Endothelial cell (in vitro differentiated cells): Measurements from ENCODE around the gene NEURL1B. TPM values are rescaled to one million over a fixed set of nuclear protein-coding genes. Genes with fewer than 3 reads are reported as not detected.

ENCODE experiments used
- DNase-seq: peaks from one replicate; pipeline ENCODE4 v3.0.0; 2021; ENCODE audit warnings: low spot score
- H3K27ac Mint-ChIP-seq: one replicate; pipeline ENCODE4 v1.8.0; 2021; ENCODE audit warnings: mixed read lengths, inconsistent platforms; ENCODE audit not compliant: unreplicated experiment
- H3K27me3 Mint-ChIP-seq: one replicate; pipeline ENCODE4 v1.8.0; 2021; ENCODE audit warnings: mild to moderate bottlenecking, moderate library complexity, mixed read lengths, inconsistent platforms; ENCODE audit not compliant: unreplicated experiment
- H3K36me3 Mint-ChIP-seq: one replicate; pipeline ENCODE4 v1.8.0; 2021; ENCODE audit warnings: mild to moderate bottlenecking, low read depth, mixed read lengths, inconsistent platforms; ENCODE audit not compliant: unreplicated experiment
- H3K4me1 Mint-ChIP-seq: one replicate; pipeline ENCODE4 v1.8.0; 2021; ENCODE audit warnings: mild to moderate bottlenecking, mixed read lengths, inconsistent platforms; ENCODE audit not compliant: unreplicated experiment
- H3K4me3 Mint-ChIP-seq: one replicate; pipeline ENCODE4 v1.8.0; 2021; ENCODE audit warnings: mild to moderate bottlenecking, mixed read lengths, inconsistent platforms; ENCODE audit not compliant: unreplicated experiment
- H3K9me3 Mint-ChIP-seq: one replicate; pipeline ENCODE4 v1.8.0; 2021; ENCODE audit warnings: mixed read lengths, inconsistent platforms; ENCODE audit not compliant: unreplicated experiment
- CTCF ChIP-seq: fragments of 200-600 bp; sonication (generic); IDR thresholded peaks from one replicate; pipeline ENCODE4 v1.5.0; 2021; ENCODE audit warnings: antibody characterized with exemption; ENCODE audit not compliant: unreplicated experiment
- total RNA-seq: library from RNA; stranded (reverse); fragmentation: NEBNext Ultra II Directional; extraction: Animal tissue kit (Norgen Biotek cat#: 25700); gene quantifications from one replicate; pipeline ENCODE4 v1.2.1, GENCODE V29; 2021; ENCODE audit not compliant: unreplicated experiment

The NEURL1B gene
- total RNA-seq, 1 donor from 2014 or later = 0.13 TPM

- peaks cover 5% of the 10 kb centered on the region for H3K4me1 Mint-ChIP-seq
- H3K9me3 Mint-ChIP-seq = no peaks in the 10 kb centered on the region
- DNase-seq = no peak
- no peak overlapping the region for H3K4me3 Mint-ChIP-seq
- no peak overlapping the region for H3K27ac Mint-ChIP-seq
- H3K36me3 Mint-ChIP-seq = no peaks in the 10 kb centered on the region
- TF ChIP-seq CTCF = no peak
- peaks cover 23% of the 10 kb centered on the region for H3K27me3 Mint-ChIP-seq
Observed at GRCh38 chr5:172680921-172681320, 39.9 kb downstream of the NEURL1B start.

- H3K27me3 Mint-ChIP-seq = peaks cover 23% of the 10 kb centered on the region
- H3K4me3 Mint-ChIP-seq = no peak overlapping the region
- H3K4me1 Mint-ChIP-seq = peaks cover 5% of the 10 kb centered on the region
- no peaks in the 10 kb centered on the region for H3K9me3 Mint-ChIP-seq
- H3K27ac Mint-ChIP-seq = no peak overlapping the region
- TF ChIP-seq CTCF = no peak
- DNase-seq = no peak
- no peaks in the 10 kb centered on the region for H3K36me3 Mint-ChIP-seq
Observed at GRCh38 chr5:172681421-172681820, 40.4 kb downstream of the NEURL1B start.

- DNase-seq = no peak
- Mint-ChIP-seq H3K36me3 (no peaks in the 10 kb centered on the region), H3K9me3 (no peaks in the 10 kb centered on the region), H3K27ac (no peak overlapping the region), H3K4me1 (peaks cover 10% of the 10 kb centered on the region), H3K27me3 (peaks cover 21% of the 10 kb centered on the region), H3K4me3 (no peak overlapping the region)
- no peak for TF ChIP-seq CTCF
Observed at GRCh38 chr5:172683264-172683644, 42.2 kb downstream of the NEURL1B start.

GRCh38 chr5:172683645-172684471 lies 42.8 kb downstream of the NEURL1B start:
- TF ChIP-seq CTCF = no peak
- H3K36me3 Mint-ChIP-seq = no peaks in the 10 kb centered on the region
- H3K4me3 Mint-ChIP-seq = no peak overlapping the region
- H3K27me3 Mint-ChIP-seq = peaks cover 21% of the 10 kb centered on the region
- H3K9me3 Mint-ChIP-seq = no peaks in the 10 kb centered on the region
- no peak overlapping the region for H3K27ac Mint-ChIP-seq
- H3K4me1 Mint-ChIP-seq = peaks cover 16% of the 10 kb centered on the region
- DNase-seq = peak; percentile 20

- DNase-seq = no peak
- H3K9me3 Mint-ChIP-seq = no peaks in the 10 kb centered on the region
- no peak overlapping the region for H3K27ac Mint-ChIP-seq
- H3K27me3 Mint-ChIP-seq = peaks cover 21% of the 10 kb centered on the region
- no peaks in the 10 kb centered on the region for H3K36me3 Mint-ChIP-seq
- no peak for TF ChIP-seq CTCF
- H3K4me1 Mint-ChIP-seq = peaks cover 22% of the 10 kb centered on the region
- H3K4me3 Mint-ChIP-seq = no peak overlapping the region
Observed at GRCh38 chr5:172685091-172685490, 44.0 kb downstream of the NEURL1B start.
